HG02610 (cell line): ENCODE results near the gene ST6GALNAC5.

ENCODE experiments used
- ATAC-seq: cut with Tn5 transposase; IDR thresholded peaks from one replicate; pipeline ENCODE4 v1.9.1; 2021; ENCODE audit warnings: mild to moderate bottlenecking, moderate library complexity; ENCODE audit not compliant: unreplicated experiment

The ST6GALNAC5 gene

DNA sequence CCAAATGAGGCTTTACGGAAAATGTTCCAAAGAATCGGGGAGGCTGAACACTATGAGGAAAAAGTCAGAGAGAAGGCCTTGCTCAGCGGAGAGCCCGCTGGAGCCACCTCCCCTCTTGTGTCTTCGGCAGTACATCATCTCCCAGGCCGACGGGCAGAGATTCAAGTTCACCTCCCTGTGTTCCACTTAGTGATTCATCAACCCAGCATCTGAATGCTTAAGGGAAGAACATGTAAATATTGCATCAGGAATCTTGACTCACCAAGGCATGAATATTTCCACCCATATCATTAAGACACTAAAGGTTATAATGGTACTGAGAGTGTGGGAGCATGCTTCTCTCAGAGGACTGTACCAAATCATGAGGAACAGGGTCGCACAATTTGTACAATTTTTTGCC, 172.5 kb downstream of the ST6GALNAC5 start:
- no peak for ATAC-seq

DNA sequence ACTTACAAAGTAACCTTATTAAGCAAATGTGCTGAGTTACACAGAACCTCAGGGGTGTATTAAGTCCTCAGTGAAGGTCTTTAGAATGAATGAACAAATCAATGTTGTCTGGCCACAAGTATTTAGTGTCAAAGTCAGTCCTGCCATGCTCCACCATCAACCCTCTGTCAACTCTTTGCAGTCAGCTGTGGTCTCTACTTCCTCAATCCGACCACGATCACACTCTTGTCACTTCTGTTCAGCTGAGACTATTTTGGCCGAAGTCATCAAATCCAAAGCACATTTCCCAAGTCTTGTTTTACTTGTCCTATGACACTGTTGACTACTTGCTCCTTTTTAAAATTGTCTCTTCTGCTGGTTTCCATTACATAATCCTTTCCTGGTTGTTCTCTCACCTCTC, 173.5 kb downstream of the ST6GALNAC5 start:
- no peak for ATAC-seq

DNA sequence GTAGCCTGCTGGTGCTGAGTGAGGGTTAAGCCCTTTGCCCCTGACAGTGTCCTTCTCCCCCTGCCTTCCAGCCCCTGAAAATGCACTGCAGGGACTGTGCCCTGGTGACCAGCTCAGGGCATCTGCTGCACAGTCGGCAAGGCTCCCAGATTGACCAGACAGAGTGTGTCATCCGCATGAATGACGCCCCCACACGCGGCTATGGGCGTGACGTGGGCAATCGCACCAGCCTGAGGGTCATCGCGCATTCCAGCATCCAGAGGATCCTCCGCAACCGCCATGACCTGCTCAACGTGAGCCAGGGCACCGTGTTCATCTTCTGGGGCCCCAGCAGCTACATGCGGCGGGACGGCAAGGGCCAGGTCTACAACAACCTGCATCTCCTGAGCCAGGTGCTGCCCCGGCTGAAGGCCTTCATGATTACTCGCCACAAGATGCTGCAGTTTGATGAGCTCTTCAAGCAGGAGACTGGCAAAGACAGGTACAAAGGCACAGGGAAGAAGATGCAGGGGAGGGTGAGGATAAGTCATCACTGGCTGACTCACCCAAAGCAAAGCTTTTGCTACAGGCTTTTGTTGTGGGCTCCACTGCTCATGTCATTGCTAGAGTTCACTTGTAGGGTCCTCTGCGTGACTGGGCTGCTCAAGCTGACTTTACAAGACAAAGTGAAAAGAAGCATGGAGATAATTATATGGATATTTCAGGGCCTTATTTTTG, 177.0 kb downstream of the ST6GALNAC5 start:
- no peak for ATAC-seq

DNA sequence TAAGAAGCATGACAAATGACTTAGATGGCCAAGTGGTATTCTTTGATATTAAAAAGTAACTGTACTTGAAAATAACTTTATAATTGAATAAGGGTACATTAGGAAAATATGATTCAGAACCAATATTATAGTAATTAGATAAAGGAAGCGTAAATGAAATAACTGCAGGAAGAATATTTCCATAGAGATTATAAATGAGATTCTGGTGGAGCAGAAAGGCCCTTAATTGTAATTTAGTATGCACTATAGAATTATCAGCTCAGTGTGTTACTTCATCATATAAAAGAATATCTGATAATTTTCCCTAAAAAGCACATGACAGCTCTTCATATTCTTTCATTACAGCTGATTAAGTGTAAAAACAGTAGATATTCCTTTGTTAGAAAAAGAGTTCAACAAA, 180.3 kb downstream of the ST6GALNAC5 start:
- no peak for ATAC-seq

DNA sequence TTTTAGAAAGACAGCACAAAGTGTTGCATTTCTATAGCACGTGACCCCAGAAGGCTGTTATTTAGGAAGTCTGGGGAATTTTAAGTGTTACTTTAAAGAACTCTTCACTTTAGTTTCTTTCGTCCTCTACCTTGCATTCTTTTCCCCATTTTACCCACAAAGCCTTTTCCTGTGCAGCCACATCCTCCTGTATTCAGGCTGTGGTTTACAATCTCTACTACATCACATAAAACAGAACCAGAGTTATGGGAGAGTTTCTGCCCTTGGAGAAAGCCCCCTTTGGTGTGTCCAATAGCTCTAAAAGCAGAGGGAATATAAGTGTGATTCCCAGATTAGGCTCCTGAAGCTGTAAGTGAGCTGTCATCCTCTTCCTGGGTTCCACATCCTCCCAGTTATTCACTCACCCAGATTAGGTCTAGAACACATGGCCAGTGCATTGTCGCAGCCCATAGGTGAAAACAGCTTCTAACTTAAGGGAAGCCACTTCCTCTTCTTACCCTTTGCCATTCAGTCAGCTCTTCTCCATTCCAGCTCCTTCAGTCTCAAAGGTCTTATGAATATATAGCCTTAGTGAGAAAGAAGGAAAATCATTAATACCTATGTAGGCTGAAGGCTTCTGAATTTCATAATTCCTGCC, 180.8 kb downstream of the ST6GALNAC5 start:
- no peak for ATAC-seq

DNA sequence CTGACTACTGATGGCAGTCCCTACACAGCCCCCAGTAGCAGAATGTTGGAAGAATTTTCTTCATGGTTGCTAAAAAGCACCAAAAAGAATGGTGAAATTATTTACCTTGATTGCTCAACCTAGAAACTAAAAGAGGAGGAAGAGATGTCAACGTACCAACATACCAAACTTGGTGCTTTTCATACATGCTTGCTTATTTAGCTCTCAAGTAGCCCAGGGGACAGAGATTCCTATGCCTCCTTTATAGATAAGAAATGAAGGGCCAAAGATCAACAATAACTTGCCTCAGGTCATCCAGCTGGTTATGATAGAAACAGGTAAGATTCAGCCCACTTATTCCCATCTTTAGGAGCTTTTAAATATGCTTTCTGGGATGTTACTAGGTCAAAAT, 181.3 kb downstream of the ST6GALNAC5 start:
- ATAC-seq, result no peak

DNA sequence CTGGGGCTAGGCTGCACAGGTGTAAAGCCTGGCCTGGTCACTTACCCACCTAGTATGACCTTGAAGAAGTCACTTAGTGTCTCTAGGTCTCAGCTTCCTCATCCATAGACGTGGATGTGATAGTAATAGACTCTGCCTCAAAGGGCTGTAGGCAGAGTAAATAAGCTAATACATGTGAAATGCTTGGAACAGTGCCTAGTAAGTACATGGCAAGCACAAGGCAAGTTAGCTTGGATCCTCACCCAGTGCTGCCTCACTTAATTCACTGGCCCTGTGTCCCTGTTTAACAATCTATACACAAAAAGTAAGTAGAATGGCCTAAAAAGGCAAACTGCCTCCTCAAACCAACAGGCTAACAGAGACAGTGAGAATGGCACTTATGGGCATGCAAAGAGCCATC, 184.1 kb downstream of the ST6GALNAC5 start:
- ATAC-seq, result no peak

DNA sequence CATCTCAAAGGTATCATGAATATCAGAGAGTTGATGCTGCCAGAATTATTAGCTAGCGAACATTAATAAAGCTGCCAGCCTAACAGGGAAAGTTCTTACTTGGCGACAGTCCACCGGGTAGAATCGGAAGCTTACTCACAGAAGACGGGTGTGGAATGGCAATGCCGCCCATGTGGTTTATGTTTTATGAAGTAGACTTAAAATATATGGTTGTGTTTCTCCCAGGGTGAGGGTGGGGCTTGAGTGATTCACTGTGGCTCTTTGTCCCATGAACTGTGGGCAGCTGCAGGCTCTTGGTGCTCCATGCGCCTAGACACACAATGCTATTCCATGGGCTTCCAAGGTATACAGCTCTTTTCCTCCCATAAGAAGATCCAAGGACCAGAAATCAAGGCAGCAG, 189.2 kb downstream of the ST6GALNAC5 start:
- ATAC-seq, result no peak

DNA sequence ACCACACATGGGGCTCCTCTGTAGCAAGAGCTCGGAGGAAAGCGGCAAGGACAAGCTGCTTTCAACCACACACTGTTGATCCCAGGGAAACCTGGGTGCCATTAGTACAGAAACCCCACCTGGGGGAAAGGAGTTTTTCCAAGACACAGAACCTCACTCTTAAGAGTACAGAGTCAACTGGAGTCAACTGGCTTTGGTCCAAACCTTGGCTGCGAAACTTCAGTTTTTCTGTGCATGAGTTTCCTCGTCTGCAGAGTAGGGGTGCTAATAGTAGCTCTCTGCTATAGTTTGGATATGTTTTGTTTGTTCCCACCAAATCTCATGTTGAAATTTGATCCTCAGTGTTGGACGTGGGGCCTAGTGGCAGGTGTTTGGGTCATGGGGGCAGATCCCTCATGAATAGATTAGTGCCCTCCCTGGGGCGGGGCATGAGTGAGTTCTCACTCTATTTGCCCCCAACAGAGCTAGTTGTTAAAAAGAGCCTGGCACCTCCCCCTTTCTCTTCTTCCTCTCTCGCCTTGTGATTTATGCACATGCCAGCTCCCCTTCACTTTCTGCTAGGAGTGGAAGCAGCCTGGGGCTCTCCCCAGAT, 190.8 kb downstream of the ST6GALNAC5 start:
- ATAC-seq, result no peak

DNA sequence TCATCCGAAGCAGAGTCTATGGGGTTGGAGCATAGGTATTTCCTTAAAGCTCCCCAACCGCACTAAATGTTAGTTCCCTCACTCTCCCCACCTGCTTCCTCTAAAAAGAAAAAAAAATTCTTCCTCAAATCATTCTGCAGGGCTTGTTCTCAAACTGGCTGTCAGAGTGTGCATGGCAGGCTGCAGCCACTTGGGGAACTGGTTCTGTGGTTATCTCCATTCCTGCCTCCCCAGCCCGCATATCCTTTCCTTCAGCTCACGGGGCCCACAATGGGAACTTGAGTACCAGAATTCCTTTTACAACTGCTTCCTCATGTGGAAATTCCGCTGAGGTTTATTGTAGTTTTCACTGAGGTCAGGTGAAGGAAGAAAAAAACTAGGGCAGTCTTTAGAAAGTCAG, 192.7 kb downstream of the ST6GALNAC5 start:
- ATAC-seq, result no peak

DNA sequence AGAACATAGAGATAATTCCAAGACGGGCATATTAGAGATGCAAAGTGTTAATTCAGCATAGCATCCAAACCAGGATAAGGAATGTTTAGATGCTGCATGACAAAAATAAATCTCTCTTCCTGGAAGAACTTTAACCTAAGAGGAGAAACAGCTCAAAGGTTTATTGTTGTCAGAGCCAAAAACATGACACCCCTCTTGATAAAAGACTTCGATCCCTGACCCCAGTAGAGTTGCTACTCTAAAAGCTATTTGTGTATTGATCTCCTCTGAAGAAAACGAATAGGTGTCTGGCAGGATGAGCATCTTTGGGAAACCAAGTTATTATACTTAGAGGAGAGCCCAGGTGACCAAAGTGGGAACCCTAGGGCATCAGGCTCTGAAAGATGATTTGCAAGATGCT, 193.9 kb downstream of the ST6GALNAC5 start:
- no peak for ATAC-seq

DNA sequence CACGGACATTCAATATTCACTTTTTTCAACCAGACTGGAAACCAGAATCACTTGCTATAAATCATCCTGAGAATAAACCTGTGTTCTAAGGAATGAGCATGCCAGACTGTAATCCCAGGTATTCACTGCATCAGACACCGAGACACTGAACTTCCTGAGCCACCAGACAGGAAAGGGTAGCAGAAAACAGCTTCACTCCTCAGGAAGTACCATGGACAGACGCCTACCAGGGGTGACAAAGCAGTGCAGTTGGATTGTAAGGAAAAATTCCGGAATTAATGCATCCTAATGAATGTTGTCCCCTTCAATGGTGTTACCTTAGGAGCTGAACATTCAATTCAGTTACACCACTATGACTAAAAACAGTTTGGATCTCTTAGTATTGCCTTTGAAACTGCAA, 195.8 kb downstream of the ST6GALNAC5 start:
- ATAC-seq, result no peak

DNA sequence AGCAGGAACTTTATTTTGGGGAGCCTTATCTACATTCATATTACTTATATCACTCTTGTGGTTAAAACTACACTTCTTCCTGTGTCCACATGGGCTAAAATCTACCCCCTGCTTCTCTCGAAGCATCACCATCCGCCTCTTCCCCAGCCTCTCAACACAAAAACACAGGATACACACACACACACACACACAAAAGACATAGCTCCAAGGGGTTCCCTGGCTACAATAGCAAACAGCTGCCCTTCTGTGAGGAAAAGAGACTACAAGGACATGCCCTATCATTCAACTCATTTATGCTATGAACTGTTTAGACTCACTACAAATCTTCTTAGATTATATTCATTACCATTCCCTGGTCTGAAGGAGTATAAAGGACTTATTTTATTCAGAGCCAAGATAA, 197.0 kb downstream of the ST6GALNAC5 start:
- ATAC-seq, result no peak

DNA sequence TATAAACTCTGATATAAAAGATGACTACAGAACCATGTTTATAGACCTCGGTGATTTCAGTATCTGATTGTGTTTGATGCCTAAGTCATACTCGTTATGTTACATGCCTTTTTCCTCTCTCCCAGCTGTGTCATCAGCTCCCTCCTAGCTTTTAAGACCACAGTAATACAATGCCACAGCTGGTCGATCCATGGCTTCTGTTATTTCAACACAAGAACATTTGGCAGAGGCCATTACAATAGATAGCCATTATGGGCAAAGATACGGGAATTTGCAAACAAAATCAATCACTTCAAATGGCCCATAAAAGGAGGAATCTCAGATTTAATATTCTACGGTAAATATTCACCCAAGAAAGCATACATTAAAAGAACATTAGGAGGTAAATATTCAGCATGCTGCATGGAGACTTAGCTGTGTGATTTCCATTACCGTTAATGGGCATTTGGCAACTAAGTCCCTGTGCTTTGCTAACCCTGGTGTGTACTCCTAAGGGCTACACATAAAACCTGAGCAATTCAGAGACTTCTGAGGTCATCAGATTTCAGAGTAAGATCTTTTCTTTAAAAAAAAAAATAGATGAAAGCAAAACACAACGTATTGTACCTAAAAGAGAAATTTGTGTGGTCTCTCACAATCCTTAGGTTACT, 198.5 kb downstream of the ST6GALNAC5 start:
- no peak for ATAC-seq

DNA sequence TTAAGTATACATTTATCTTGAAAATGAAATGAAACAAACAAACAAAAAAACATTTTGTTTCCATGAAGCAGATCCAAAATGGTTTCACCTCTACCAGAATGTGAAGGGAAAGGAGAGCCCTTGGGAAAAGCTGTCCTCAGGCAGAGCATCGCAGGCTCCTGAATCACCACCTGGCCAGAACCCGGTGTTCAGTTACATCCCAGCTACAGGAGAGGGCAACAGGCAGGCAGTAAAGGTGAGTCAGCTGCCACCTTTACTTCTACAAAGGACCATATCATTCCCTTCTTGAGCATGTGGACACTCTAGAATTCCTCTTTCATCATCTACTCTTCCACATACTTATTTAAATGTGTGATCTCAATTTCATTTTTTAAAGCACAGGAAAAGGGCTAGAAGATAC, 200.7 kb downstream of the ST6GALNAC5 start:
- ATAC-seq, result no peak

DNA sequence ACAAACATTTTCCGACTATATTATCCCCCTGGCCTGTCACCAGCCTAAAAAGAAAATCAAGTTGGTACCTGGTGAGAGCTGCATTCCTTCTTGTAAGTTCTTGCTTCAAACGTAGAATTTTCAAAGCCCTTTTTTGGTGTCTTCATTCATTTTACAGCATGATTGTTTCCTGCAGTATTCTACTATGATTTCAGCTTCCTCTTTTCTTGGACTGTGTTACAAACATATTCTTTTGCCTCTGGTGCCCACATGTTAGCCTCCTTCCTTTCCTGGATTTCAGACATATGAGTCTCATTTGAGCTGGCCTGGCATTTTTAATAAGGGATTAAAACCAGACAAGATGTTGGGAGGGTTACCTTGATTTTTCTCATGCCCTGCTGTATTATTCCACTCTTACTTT, 209.5 kb downstream of the ST6GALNAC5 start:
- no peak for ATAC-seq

DNA sequence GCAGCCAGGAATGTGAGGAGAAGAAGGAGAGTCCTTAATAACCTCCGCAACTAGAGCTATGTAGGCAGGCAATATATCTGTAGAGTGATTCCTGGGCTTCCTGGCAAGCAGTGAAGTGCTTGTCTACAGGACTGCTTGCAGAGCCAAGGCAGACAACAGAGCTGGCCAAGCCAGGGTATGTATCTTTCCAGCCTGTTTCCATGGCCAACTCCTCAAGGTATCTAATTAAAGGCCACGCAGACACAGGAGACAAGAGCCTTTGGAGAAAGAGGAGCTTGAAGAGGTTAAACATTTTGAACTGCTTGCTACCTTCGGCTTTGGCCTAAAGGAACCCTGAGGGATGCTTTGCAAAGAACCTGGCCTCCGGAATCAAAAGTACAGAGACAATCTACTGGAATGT, 214.6 kb downstream of the ST6GALNAC5 start:
- no peak for ATAC-seq

DNA sequence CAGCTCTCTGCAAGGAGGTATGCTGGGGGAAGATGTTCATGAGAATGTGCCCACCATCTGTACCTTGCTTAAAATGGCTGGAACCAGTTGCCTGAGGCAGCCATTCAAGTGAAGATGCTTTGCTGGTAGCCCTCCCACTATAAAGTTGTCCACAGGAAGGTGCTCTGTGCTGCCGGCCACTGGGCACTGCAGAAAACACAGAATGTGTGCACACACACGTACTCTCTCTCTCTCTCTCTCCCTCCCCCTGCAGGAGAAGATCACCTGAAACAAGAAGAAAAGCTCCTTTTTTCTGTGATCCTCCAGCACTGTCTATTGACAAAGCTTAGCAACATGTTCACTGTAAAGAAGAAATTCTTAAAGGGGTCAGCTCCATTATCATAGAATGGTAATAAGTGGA, 217.2 kb downstream of the ST6GALNAC5 start:
- no peak for ATAC-seq

DNA sequence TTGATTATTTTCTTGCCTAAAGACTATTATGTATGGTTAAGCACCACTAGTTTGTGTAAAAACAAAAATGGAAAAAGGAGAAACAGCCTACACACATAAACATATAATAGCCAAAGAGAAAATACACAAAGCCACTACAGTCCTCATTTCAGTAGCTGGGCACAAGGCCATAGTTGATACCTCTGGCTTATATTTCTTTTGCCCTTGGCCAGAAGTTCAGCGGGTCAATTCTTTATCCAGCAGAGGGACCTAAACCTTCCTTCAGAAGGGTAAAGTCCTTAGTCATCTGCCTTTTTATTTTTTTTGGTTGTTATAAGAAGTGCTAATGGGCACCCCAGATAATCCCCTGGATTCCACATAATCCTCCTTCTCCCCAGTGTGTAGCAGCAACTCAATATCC, 217.8 kb downstream of the ST6GALNAC5 start:
- ATAC-seq, result no peak

DNA sequence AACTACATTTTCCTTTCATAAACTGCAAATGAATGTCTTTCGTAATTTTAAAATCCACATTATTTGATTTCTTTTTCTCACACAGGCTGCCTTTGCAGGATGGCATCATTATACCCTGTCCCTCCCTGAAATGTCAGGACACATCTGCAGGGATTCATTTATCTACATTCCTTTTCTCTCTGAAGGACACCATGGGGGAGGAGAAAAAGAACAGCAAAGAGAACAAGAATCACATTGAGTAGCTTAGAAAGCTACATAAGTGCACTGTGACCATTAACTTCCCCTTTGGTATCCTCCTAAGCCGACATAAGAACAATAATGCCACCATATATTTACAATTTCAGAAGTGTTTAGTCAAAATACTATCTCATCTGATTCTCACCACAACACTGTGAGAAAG, 222.5 kb downstream of the ST6GALNAC5 start:
- no peak for ATAC-seq

DNA sequence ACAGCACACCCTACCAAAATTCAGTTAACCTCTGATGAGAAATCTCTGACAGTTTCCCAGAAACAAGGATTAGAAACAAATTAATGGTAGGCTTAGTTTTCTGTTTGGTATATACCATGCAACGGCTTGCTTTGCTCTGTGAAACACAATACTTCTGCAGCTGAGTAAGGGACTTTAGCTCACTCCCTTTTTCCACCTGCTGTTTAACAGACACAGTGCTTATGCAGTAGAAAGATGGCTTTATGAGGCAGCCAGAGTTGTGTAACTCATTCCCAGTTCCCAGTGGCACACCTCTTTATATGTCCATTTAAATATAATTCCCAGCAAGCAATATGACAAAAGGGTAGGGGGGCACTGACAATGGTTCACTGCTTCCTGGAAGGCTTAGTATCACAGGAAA, 228.0 kb downstream of the ST6GALNAC5 start:
- ATAC-seq, result no peak
